ENCODE data around the gene XIRP1. TPM values are rescaled to one million over a fixed set of nuclear protein-coding genes. Genes with fewer than 3 reads are reported as not detected.
"Not testable (repeated sequence)": the region's sequence is repeated elsewhere in the genome, so short reads cannot be mapped to it uniquely, and the experiment has no call there.

The XIRP1 gene
- total RNA-seq, 4 donors from 2014 or later, result 0.76 TPM; not detected in 3

DNA sequence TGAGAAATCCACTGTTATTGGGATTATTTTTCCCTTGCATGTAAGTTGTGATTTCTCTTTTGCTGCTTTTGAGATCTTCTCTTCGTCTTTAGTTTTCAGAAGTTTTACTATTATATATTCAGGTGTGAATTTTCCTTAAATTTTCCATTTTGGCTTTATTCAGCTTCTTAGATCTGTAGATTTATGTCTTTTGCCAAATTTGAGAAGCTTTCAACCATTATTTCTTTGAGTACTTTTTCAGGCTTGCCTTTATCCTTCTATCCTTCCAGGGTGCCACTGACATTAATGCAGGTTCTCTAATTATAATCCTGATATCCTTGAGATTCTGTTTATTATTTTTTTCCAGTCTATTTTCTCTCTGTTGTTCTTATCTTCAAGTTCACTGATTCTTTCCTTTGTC, 38.1 kb upstream of the XIRP1 start:
- Histone ChIP-seq H3K27ac (no peak overlapping the region), H3K4me3 (no peak overlapping the region), H3K9me3 (no peaks in the 10 kb centered on the region), H3K36me3 (no peaks in the 10 kb centered on the region), H3K27me3 (no peaks in the 10 kb centered on the region), H3K4me1 (no peaks in the 10 kb centered on the region)
- TF ChIP-seq POLR2A (IDR thresholded peaks at IDR 0.05) (no peak), CTCF (IDR thresholded peaks at IDR 0.05) (no peak)
- no peak for DNase-seq

DNA sequence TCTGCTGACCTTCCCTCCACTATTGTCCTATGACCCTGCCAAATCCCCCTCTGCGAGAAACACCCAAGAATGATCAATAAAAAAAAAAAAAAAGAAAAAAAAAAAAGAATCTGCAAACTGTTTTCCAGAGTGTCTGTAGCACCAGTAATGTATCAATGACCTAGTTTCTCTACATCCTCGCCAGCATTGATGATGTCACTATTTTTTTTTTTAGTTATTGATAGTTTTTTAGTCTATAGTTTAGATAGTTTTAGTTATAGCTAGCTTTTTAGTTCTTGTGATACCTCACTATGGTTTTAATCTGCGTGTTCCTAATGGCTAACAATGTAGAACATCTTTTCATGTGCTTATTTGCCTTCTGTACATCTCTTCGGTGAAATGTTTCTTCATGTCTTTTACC, 36.1 kb upstream of the XIRP1 start:
- no peaks in the 10 kb centered on the region for H3K4me1 ChIP-seq
- DNase-seq, result no peak
- H3K4me3 ChIP-seq, result no peak overlapping the region
- H3K36me3 ChIP-seq, result no peaks in the 10 kb centered on the region
- TF ChIP-seq POLR2A (IDR thresholded peaks at IDR 0.05) (no peak), CTCF (IDR thresholded peaks at IDR 0.05) (no peak)
- no peaks in the 10 kb centered on the region for H3K9me3 ChIP-seq
- no peak overlapping the region for H3K27ac ChIP-seq
- no peaks in the 10 kb centered on the region for H3K27me3 ChIP-seq

DNA sequence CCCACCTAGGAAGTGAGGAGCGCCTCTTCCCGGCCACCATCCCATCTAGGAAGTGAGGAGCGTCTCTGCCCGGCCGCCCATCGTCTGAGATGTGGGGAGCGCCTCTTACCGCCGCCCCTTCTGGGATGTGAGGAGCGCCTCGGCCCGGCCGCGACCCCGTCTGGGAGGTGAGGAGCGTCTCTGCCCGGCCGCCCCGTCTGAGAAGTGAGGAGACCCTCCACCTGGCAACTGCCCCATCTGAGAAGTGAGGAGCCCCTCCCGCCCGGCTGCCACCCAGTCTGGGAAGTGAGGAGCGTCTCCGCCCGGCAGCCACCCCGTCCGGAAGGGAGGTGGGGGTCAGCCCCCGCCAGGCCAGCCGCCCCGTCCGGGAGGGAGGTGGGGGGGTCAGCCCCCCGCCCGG, 35.2 kb upstream of the XIRP1 start:
- H3K4me1 ChIP-seq, DNase-seq, H3K27me3 ChIP-seq, H3K36me3 ChIP-seq, H3K9me3 ChIP-seq, H3K27ac ChIP-seq, H3K4me3 ChIP-seq: not testable (repeated sequence)

DNA sequence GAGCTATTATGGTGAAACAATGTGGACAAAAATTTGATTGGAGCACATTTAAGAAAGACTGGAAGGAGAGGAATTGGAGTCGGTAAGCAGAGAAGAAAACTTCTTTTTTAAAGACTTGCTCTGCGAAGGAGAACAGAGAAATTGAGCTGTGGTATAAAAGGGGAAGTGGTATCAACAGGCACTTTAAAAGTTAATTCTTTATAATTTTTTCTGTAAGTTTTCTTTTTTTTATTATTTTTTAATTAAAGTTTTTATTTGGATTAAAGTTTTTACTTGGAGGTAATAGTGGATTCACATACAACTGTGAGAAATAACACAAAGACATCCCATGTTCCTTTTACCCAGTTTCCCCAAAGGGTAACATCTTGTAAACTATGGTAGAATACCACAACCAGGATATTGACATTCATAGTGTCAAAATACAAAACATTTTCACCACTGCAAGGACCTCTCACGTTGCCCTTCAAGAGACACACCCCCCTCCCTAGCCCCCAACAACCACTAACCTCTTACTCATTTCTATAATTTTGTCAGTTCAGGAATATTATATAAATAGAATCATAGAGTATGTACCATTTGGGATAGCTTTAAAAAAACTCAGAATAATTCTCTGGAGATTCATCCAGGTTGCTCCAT, 33.8 kb upstream of the XIRP1 start:
- TF ChIP-seq POLR2A (IDR thresholded peaks at IDR 0.05) (no peak), CTCF (IDR thresholded peaks at IDR 0.05) (no peak)
- Histone ChIP-seq H3K4me1 (no peaks in the 10 kb centered on the region), H3K36me3 (no peaks in the 10 kb centered on the region), H3K4me3 (no peak overlapping the region), H3K9me3 (no peaks in the 10 kb centered on the region), H3K27ac (no peak overlapping the region), H3K27me3 (no peaks in the 10 kb centered on the region)
- no peak for DNase-seq

DNA sequence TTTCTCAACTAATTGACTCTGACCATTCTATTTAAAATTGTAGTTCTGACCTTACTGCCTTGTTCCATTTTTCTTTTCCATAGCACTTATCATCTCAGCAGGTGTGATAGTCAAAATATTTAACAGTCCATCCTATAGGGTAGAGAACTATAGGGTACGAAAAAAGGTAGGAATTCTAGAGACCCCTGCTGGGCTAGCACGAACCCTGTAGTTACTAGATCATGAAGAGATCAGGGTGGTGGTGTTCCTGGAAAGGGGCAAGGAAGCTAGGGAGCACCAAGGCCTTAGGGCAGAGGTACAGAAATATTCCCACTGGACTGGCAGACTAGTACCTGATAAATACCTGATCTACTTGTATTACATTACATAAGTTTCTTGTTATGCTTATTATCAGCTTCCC, 31.9 kb upstream of the XIRP1 start:
- no peak for DNase-seq
- H3K36me3 ChIP-seq, result no peaks in the 10 kb centered on the region
- TF ChIP-seq POLR2A (IDR thresholded peaks at IDR 0.05) (no peak), CTCF (IDR thresholded peaks at IDR 0.05) (no peak)
- H3K4me1 ChIP-seq, result no peaks in the 10 kb centered on the region
- H3K27ac ChIP-seq, result no peak overlapping the region
- no peaks in the 10 kb centered on the region for H3K27me3 ChIP-seq
- H3K4me3 ChIP-seq, result no peak overlapping the region
- H3K9me3 ChIP-seq, result no peaks in the 10 kb centered on the region

DNA sequence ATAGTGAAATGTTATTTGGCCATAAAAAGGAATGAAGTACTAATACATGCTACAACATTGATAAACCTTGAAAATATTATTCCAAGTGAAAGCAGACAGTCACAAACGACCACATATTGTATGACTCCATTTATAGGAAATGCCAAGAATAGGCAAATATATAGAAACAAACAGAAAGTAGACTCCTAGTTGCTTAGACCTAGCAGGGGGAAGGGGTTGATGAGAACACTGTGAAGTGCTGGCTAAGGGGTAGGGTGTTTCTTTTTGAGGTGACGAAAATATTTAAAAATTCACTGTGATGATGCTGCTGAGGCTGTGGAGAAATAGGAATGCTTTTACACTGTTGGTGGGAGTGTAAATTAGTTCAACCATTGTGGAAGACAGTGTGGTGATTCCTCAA, 30.5 kb upstream of the XIRP1 start:
- Histone ChIP-seq H3K27me3 (no peaks in the 10 kb centered on the region), H3K4me1 (no peaks in the 10 kb centered on the region), H3K36me3 (no peaks in the 10 kb centered on the region), H3K4me3 (no peak overlapping the region), H3K9me3 (no peaks in the 10 kb centered on the region), H3K27ac (no peak overlapping the region)
- TF ChIP-seq CTCF (IDR thresholded peaks at IDR 0.05), result no peak
- TF ChIP-seq POLR2A (IDR thresholded peaks at IDR 0.05), result no peak
- DNase-seq, result no peak

Measured in Peyer's patch (tissue), 4 donors.